Esophagus muscularis mucosa (tissue), 4 donors: ENCODE data around the gene LBHD2. TPM values are rescaled to one million over a fixed set of nuclear protein-coding genes. Genes with fewer than 3 reads are reported as not detected.

ENCODE experiments used
- DNase-seq: peaks from one replicate; pipeline ENCODE4 v3.0.0-alpha.2; 2017; ENCODE audit errors: extremely low spot score
- H3K27ac ChIP-seq, 4 donors: fragments of 200-600 bp; sonication (generic); replicated peaks in 1 of 4; 1 replicate in 3 of 4; 2 replicates in 1 of 4; pipeline ENCODE4 v1.5.1; 2016 to 2019; ENCODE audit warnings: mild to moderate bottlenecking in 1 of 4
- H3K27me3 ChIP-seq, 4 donors: fragments of 200-600 bp; sonication (generic); one replicate each; pipeline versions ENCODE4 v1.5.1 to v1.6.0; 2016 to 2019
- H3K36me3 ChIP-seq, 4 donors: fragments of 200-600 bp; sonication (generic); one replicate each; pipeline ENCODE4 v1.5.1; 2016 to 2019
- H3K4me1 ChIP-seq, 4 donors: fragments of 200-600 bp; sonication (generic); one replicate each; pipeline ENCODE4 v1.5.1; 2016 to 2019
- H3K4me3 ChIP-seq, 4 donors: fragments of 200-600 bp; sonication (generic); 1 replicate in 2 of 4; 2 replicates in 2 of 4; pipeline ENCODE4 v1.5.1; 2016 to 2019; ENCODE audit warnings: mild to moderate bottlenecking in 4 of 4, moderate library complexity in 1 of 4
- H3K9me3 ChIP-seq, 4 donors: fragments of 200-600 bp; sonication (generic); 1 replicate in 3 of 4; 2 replicates in 1 of 4; pipeline ENCODE4 v1.5.1; 2016 to 2019
- CTCF ChIP-seq, 3 experiments: fragments of 200-600 bp in 2 of 3; fragments of 450-650 bp in 1 of 3; sonication (generic) in 2 of 3; IDR thresholded peaks; one replicate each; pipeline ENCODE4 v1.5.1; 2017 to 2019; ENCODE audit warnings: antibody characterized with exemption in 3 of 3, mild to moderate bottlenecking in 2 of 3, moderate library complexity in 1 of 3
- EP300 ChIP-seq: sonication (generic); formaldehyde crosslinking; IDR thresholded peaks from one replicate; pipeline ENCODE4 v1.6.1; 2017; ENCODE audit warnings: antibody characterized with exemption
- POLR2A ChIP-seq: fragments of 450-650 bp; IDR thresholded peaks from one replicate; pipeline ENCODE4 v1.6.1; 2017; ENCODE audit warnings: antibody characterized with exemption, moderate library complexity, mild to moderate bottlenecking, low read depth
- POLR2AphosphoS5 ChIP-seq, 2 donors: sonication (generic); formaldehyde crosslinking; IDR thresholded peaks; one replicate each; pipeline ENCODE4 v1.6.1; 2017; ENCODE audit warnings: antibody characterized with exemption in 2 of 2
- whole genome bisulfite sequencing: methylation state at CpG from one replicate; pipeline ENCODE4 v1.1.5; 2018; 5-methylcytosine and 5-hydroxymethylcytosine counted together
- intact Hi-C: fragments of 100-400 bp; cut with DNase I; formaldehyde crosslinking; loops from one replicate; pipeline ENCODE4 v1.15.1; 2023
- total RNA-seq, 4 donors: library from RNA; depleted of rRNA; stranded (reverse); fragments of >200 nt; gene quantifications; one replicate each; pipeline versions ENCODE4 v1.1.0 to v1.2.1, GENCODE V29; 2016

LBHD2 gene
- total RNA-seq, 4 donors from 2014 or later, result not detected

DNA sequence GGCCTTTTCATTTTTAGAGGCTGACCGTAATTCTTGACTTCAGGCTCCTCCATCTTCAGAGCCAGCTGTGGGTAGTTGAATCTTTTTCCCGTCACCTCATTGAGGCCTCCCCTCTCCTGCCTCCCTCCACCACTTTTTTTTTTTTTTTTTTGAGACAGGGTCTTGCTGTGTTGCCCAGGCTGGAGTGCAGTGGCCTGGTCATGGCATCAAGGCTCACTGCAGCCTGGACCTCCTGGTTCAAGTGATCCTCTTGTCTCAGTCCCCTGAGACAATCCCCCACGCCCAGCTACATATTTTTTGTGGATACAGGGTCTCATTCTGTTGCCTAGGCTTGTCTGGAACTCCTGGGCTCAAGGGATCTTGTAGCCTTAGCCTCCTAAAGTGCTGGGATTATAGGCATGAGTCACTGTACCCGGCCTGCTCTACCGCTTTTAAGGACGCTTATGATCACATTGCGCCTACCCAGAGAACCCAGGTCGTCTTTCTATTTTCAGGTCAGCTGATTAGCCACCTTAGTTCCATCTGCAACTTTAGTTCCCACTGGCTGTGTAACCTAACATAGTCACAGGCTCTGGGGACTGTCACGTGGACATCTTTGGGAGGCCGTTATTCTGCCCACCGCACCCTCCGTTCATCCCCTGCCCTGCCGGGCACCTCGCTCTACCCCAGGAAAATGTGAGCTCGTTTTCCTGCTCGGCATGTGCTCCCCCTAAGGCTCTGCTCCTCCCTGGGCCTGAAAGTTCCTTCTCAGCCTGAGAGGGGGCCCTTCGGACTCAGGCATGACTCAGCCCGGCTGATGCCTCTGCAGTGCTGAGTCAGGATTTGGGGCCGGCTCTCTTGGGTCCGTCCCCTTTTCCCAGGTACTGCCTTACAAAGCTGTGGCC is 52.6 kb downstream of the LBHD2 start:
- DNase-seq, result no peak
- Histone ChIP-seq H3K27ac (peak overlapping the region in 1 of 4 donors; percentile 65), H3K27me3 (peaks cover 0 to 27% (median 9%) of the 10 kb centered on the region in 4 donors), H3K36me3 (peaks cover 6 to 46% (median 44%) of the 10 kb centered on the region in 4 donors), H3K9me3 (no peaks in the 10 kb centered on the region), H3K4me1 (peaks cover 11 to 46% (median 34%) of the 10 kb centered on the region in 4 donors), H3K4me3 (no peak overlapping the region)
- WGBS, result 76% methylated on average over 19 of the region's 20 CpGs
- TF ChIP-seq POLR2AphosphoS5 (IDR thresholded peaks at IDR 0.05) (no peak), POLR2A (no peak), EP300 (no peak), CTCF (IDR thresholded peaks at IDR 0.05) (no peak)
- intact Hi-C loops, result no loop called here

DNA sequence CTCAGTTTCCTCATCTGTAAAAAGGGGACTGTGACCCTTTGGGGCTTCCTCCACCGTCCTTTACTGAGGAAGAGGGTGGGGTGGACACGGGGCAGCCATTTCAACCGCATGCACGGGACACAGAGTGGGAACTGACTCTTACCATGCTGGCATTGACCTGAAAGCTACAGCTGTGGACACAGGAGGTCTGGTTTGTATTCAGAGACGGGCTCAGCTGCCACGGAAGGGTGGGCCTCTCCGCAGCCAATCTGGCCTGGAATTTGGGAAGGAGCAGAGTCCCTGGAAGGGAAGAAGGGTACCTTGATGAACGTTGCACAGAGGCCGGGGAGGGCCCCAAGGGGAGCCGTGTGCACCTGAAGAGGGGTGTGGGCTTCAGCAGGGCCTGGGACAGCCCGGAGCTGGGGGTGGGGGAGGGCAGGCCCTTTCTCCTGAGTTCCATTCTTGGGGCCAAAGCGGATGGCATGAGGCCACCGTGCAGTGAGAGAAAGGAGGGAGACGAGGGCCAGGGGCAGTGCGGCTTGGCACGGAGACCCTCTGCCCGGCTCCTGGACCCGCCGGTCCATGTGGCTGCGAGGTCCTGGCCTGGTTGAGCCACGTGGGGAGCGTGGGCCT is 53.8 kb downstream of the LBHD2 start:
- whole genome bisulfite sequencing, result 82% methylated on average over 8 of the region's 22 CpGs
- Histone ChIP-seq H3K9me3 (no peaks in the 10 kb centered on the region), H3K27me3 (peaks cover 0 to 38% (median 9%) of the 10 kb centered on the region in 4 donors), H3K4me3 (no peak overlapping the region), H3K36me3 (peaks cover under 1 to 35% (median 32%) of the 10 kb centered on the region in 4 donors), H3K27ac (peak overlapping the region; percentile 20 to 65 (median 46)), H3K4me1 (peaks cover 11 to 34% (median 25%) of the 10 kb centered on the region in 4 donors)
- intact Hi-C loops, result no loop called here
- TF ChIP-seq EP300 (no peak), POLR2A (no peak), POLR2AphosphoS5 (IDR thresholded peaks at IDR 0.05) (no peak), CTCF (IDR thresholded peaks at IDR 0.05) (no peak)
- no peak for DNase-seq

- peaks cover 11 to 33% (median 24%) of the 10 kb centered on the region in 4 donors for H3K4me1 ChIP-seq
- peak overlapping the region; percentile 20 to 65 (median 46) for H3K27ac ChIP-seq
- TF ChIP-seq POLR2AphosphoS5 (IDR thresholded peaks at IDR 0.05) (no peak), CTCF (IDR thresholded peaks at IDR 0.05) (no peak), POLR2A (no peak), EP300 (no peak)
- H3K27me3 ChIP-seq, result peaks cover 0 to 45% (median 12%) of the 10 kb centered on the region in 4 donors
- 32% methylated on average over 19 of the region's 66 CpGs for WGBS
- H3K9me3 ChIP-seq, result no peaks in the 10 kb centered on the region
- peak overlapping the region; percentile 32 to 45 (median 40) for H3K4me3 ChIP-seq
- peaks cover 0 to 28% (median 25%) of the 10 kb centered on the region in 4 donors for H3K36me3 ChIP-seq
- no peak for DNase-seq
- intact Hi-C loops, result no loop called here
Observed at GRCh38 chr14:103138301-103139131, 54.5 kb downstream of the LBHD2 start.

DNA sequence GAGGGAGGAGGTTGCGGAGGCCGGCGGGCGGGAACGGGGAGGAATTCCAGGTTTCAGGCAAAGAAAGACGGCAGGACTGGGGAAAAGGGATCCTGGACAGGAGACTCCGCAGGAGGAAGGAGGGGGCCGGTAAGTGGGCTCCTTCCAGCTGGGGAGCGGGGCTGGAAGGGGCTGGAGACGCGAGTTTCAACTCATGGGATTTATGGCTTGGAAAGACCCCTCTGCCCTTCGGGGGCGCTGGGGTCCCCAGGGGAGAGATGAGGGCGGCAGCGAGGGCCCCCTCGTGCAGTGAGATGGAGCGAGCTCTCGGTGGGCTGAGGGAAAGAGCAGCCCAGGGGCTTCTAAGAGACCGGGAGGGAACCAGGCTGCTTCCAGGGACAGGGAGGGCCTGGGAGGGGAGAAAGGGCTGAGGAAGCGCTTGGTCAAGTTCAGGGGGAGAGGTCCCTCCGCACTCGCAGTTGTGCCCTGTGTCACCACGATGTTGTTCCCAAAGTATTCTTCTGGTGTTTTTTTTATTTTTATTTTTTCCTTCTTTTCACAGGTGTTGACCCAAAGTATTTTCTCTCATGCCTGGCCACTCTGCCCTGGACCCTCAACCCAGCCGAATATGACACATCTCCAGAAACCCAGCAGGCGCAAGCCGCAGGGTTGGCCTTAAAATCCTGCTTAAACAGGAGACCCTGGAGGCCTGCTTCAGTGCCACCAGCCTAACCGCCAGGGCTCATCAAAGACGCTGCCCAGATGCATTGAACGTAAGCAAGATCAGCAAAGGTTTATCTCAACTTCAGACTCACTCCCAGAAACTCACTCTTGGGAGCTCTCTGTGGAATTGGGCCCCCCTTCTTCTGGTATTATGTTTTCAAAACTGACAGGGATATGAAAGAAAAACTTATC is 55.4 kb downstream of the LBHD2 start:
- Histone ChIP-seq H3K36me3 (peaks cover 0 to 19% (median 16%) of the 10 kb centered on the region in 4 donors), H3K4me3 (peak overlapping the region; percentile 32 to 45 (median 40)), H3K27ac (peak overlapping the region; percentile 16 to 65 (median 38)), H3K9me3 (no peaks in the 10 kb centered on the region), H3K4me1 (peaks cover 11 to 33% (median 24%) of the 10 kb centered on the region in 4 donors), H3K27me3 (peaks cover 0 to 48% (median 13%) of the 10 kb centered on the region in 4 donors)
- TF ChIP-seq CTCF (IDR thresholded peaks at IDR 0.05), result no peak
- TF ChIP-seq POLR2A, result no peak
- TF ChIP-seq EP300, result no peak
- TF ChIP-seq POLR2AphosphoS5 (IDR thresholded peaks at IDR 0.05), result no peak
- no peak for DNase-seq
- intact Hi-C loops, result loop anchor here (5.0 kb wide), 1 partner anchor 32 kb away; no protein-coding TSS in a partner anchor
- WGBS, result 59% methylated on average over 29 of the region's 29 CpGs
